ENCODE measurements around the gene ESPN.

Gene ESPN

GRCh38 chr1:6408023-6408422, 16.6 kb upstream of the ESPN start:
- no peak for DNase-seq (ENCODE audit: low read depth in 2 of 2)

GRCh38 chr1:6409053-6409452, 15.5 kb upstream of the ESPN start:
- DNase-seq (ENCODE audit: low read depth in 2 of 2), result no peak

GRCh38 chr1:6409733-6410132, 14.8 kb upstream of the ESPN start:
- no peak for DNase-seq (ENCODE audit: low read depth in 2 of 2)

- no peak for DNase-seq (ENCODE audit: low read depth in 2 of 2)
Measured at GRCh38 chr1:6410248-6410893, 14.2 kb upstream of the ESPN start.

GRCh38 chr1:6412896-6413295, 11.7 kb upstream of the ESPN start:
- DNase-seq (ENCODE audit: low read depth in 2 of 2), result no peak

GRCh38 chr1:6414443-6414844, 10.1 kb upstream of the ESPN start:
- DNase-seq (ENCODE audit: low read depth in 2 of 2), result no peak

GRCh38 chr1:6414881-6415626, 9.5 kb upstream of the ESPN start:
- no peak for DNase-seq (ENCODE audit: low read depth in 2 of 2)

- no peak for DNase-seq (ENCODE audit: low read depth in 2 of 2)
Measured at GRCh38 chr1:6416295-6416656, 8.3 kb upstream of the ESPN start.

- no peak for DNase-seq (ENCODE audit: low read depth in 2 of 2)
Measured at GRCh38 chr1:6416906-6417305, 7.7 kb upstream of the ESPN start.

- DNase-seq (ENCODE audit: low read depth in 2 of 2), result no peak
Measured at GRCh38 chr1:6417961-6418667, 6.5 kb upstream of the ESPN start.

GRCh38 chr1:6418668-6419396, 5.7 kb upstream of the ESPN start:
- no peak for DNase-seq (ENCODE audit: low read depth in 2 of 2)

- DNase-seq (ENCODE audit: low read depth in 2 of 2), result no peak
Measured at GRCh38 chr1:6419397-6419803, 5.2 kb upstream of the ESPN start.

- no peak for DNase-seq (ENCODE audit: low read depth in 2 of 2)
Measured at GRCh38 chr1:6419804-6420453, 4.6 kb upstream of the ESPN start, which contains the start of gene HES2. Gene HES2 (minus strand): TSS chr1:6419919. CDS start chr1:6419820, 99 bp downstream.

GRCh38 chr1:6420454-6421042, 4.0 kb upstream of the ESPN start:
- DNase-seq (ENCODE audit: low read depth in 2 of 2), result no peak

GRCh38 chr1:6421266-6421665, 3.3 kb upstream of the ESPN start:
- no peak for DNase-seq (ENCODE audit: low read depth in 2 of 2)

GRCh38 chr1:6423321-6423999, 1.1 kb upstream of the ESPN start:
- no peak for DNase-seq (ENCODE audit: low read depth in 2 of 2)

GRCh38 chr1:6424000-6424565, 493 bp upstream of the ESPN start:
- DNase-seq (ENCODE audit: low read depth in 2 of 2), result no peak

GRCh38 chr1:6425658-6426057, 1.1 kb downstream of the ESPN start:
- no peak for DNase-seq (ENCODE audit: low read depth in 2 of 2)

- DNase-seq (ENCODE audit: low read depth in 2 of 2), result no peak
Measured at GRCh38 chr1:6426277-6426971, 1.8 kb downstream of the ESPN start.

GRCh38 chr1:6426972-6427350, 2.4 kb downstream of the ESPN start:
- no peak for DNase-seq (ENCODE audit: low read depth in 2 of 2)

Measured in fibroblast of skin of left biceps (primary cell).